Measurements from ENCODE around the gene TXLNG.

- TF ChIP-seq CTCF (conservative IDR thresholded peaks at IDR 0.05) (no peak), EZH2 (IDR thresholded peaks at IDR 0.05; ENCODE audit: low read depth) (no peak)
Measured at GRCh38 chrX:16788477-16788876, 2.2 kb downstream of the TXLNG start.
